Loucy (cell line): Measurements from ENCODE around the gene COP1.

Experiments used
- CTCF ChIP-seq: fragments of 200-600 bp; sonication (generic); conservative IDR thresholded peaks from 2 replicates; pipeline ENCODE4 v1.5.1; 2014; ENCODE audit warnings: mild to moderate bottlenecking, antibody characterized with exemption, low read length
- EZH2phosphoT487 ChIP-seq: fragments of 200-600 bp; IDR thresholded peaks from 2 replicates; pipeline ENCODE4 v1.6.1; 2018; ENCODE audit warnings: antibody characterized with exemption, mild to moderate bottlenecking, moderate library complexity, borderline replicate concordance

GRCh38 chr1:176118985-176119384 is 88.1 kb downstream of the COP1 start:
- TF ChIP-seq CTCF (no peak), EZH2phosphoT487 (no peak)
